ENCODE results near the gene SPATA9. TPM values are rescaled to one million over a fixed set of nuclear protein-coding genes. Genes with fewer than 3 reads are reported as not detected.
"Not testable (repeated sequence)": the region's sequence is repeated elsewhere in the genome, so short reads cannot be mapped to it uniquely, and the experiment has no call there.

SPATA9 gene
- total RNA-seq, 1 experiment from 2014 or later: 0.34 TPM

- no peaks in the 10 kb centered on the region for H3K9me3 Mint-ChIP-seq (ENCODE audit: unreplicated experiment)
- no TSS peak for BruUV-seq (replicated peaks)
- no peak for DNase-seq
- intact Hi-C loops (cut with micrococcal nuclease; ENCODE audit: unreplicated experiment): no loop called here
- CTCF ChIA-PET: no interaction called here
- no peaks in the 10 kb centered on the region for H3K27me3 Mint-ChIP-seq (ENCODE audit: insufficient read depth, unreplicated experiment)
- H3K4me1 Mint-ChIP-seq (ENCODE audit: low read depth, unreplicated experiment): peaks cover 10% of the 10 kb centered on the region
- TF ChIP-seq CTCF (IDR thresholded peaks at IDR 0.05; ENCODE audit: insufficient read depth in 1 of 2, low read depth in 1 of 2, low read length in 1 of 2, severe bottlenecking in 1 of 2, unreplicated experiment in 1 of 2): no peak
- Histone ChIP-seq H3K36me3 (ENCODE audit: control insufficient read depth, insufficient read depth, low read length) (no peaks in the 10 kb centered on the region), H3K4me3 (ENCODE audit: low read depth, low read length) (no peak overlapping the region), H3K27me3 (replicated peaks; ENCODE audit: control insufficient read depth, insufficient read depth, low read length) (no peaks in the 10 kb centered on the region), H3K9me3 (no peaks in the 10 kb centered on the region), H3K4me1 (peaks cover 6% of the 10 kb centered on the region; the same call in 1 of the 2 replicates)
- POLR2A ChIA-PET: no interaction called here
- no peak overlapping the region for H3K4me3 Mint-ChIP-seq (ENCODE audit: unreplicated experiment)
- H3K27ac Mint-ChIP-seq (ENCODE audit: unreplicated experiment): no peak overlapping the region
- no peaks in the 10 kb centered on the region for H3K36me3 Mint-ChIP-seq (ENCODE audit: insufficient read depth, unreplicated experiment)
These were observed 44.2 kb downstream of the SPATA9 start for GRCh38 chr5:95638632-95639031.

DNA sequence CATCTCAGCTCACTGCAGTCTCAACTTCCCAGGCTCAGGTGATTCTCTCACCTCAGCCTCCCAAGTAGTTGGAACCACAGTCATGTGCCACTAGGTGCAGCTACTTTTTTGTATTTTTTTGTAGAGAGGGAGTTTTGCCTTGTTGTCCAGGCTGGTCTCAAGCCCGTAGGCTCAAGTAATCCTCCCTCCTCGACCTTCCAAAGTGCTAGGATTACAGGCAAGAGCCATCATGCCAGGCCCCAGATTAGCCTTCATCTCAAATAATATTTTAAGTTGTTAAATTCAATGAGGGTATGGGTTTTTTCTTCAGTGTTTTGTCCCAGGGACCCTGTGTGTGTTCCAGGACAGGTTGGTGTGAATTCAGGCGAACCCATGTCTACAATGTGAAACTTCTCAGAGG lies 48.7 kb downstream of the SPATA9 start:
- Mint-ChIP-seq H3K27me3 (ENCODE audit: insufficient read depth, unreplicated experiment) (no peaks in the 10 kb centered on the region), H3K9me3 (ENCODE audit: unreplicated experiment) (peaks cover 5% of the 10 kb centered on the region), H3K36me3 (ENCODE audit: insufficient read depth, unreplicated experiment) (no peaks in the 10 kb centered on the region), H3K27ac (ENCODE audit: unreplicated experiment) (no peak overlapping the region), H3K4me1 (ENCODE audit: low read depth, unreplicated experiment) (peaks cover 11% of the 10 kb centered on the region), H3K4me3 (ENCODE audit: unreplicated experiment) (no peak overlapping the region)
- Histone ChIP-seq H3K4me3 (ENCODE audit: low read depth, low read length) (no peak overlapping the region), H3K36me3 (ENCODE audit: control insufficient read depth, insufficient read depth, low read length) (no peaks in the 10 kb centered on the region), H3K27me3 (replicated peaks; ENCODE audit: control insufficient read depth, insufficient read depth, low read length) (no peaks in the 10 kb centered on the region), H3K4me1 (peaks cover 4% of the 10 kb centered on the region; the same call in 1 of the 2 replicates), H3K9me3 (no peaks in the 10 kb centered on the region)
- ChIA-PET CTCF (no interaction called here), POLR2A (interaction anchor here (0.6 kb wide), 1 partner anchor 8 kb away, joined by 3 read pairs; no protein-coding TSS in a partner anchor)
- BruUV-seq (replicated peaks): no TSS peak
- intact Hi-C loops (cut with micrococcal nuclease; ENCODE audit: unreplicated experiment): no loop called here
- DNase-seq: no peak
- TF ChIP-seq CTCF (IDR thresholded peaks at IDR 0.05; ENCODE audit: insufficient read depth in 1 of 2, low read depth in 1 of 2, low read length in 1 of 2, severe bottlenecking in 1 of 2, unreplicated experiment in 1 of 2): no peak

GRCh38 chr5:95633671-95634070 lies 49.1 kb downstream of the SPATA9 start:
- ChIA-PET POLR2A (interaction anchor here (0.6 kb wide), 1 partner anchor 8 kb away, joined by 3 read pairs; no protein-coding TSS in a partner anchor), CTCF (no interaction called here)
- peaks cover 11% of the 10 kb centered on the region for H3K4me1 Mint-ChIP-seq (ENCODE audit: low read depth, unreplicated experiment)
- no peak overlapping the region for H3K4me3 Mint-ChIP-seq (ENCODE audit: unreplicated experiment)
- Histone ChIP-seq H3K9me3 (no peaks in the 10 kb centered on the region), H3K4me3 (ENCODE audit: low read depth, low read length) (no peak overlapping the region), H3K27me3 (replicated peaks; ENCODE audit: control insufficient read depth, insufficient read depth, low read length) (no peaks in the 10 kb centered on the region), H3K4me1 (peaks cover 4% of the 10 kb centered on the region; the same call in 1 of the 2 replicates), H3K36me3 (ENCODE audit: control insufficient read depth, insufficient read depth, low read length) (no peaks in the 10 kb centered on the region)
- peaks cover 6% of the 10 kb centered on the region for H3K9me3 Mint-ChIP-seq (ENCODE audit: unreplicated experiment)
- H3K27me3 Mint-ChIP-seq (ENCODE audit: insufficient read depth, unreplicated experiment): no peaks in the 10 kb centered on the region
- intact Hi-C loops (cut with micrococcal nuclease; ENCODE audit: unreplicated experiment): no loop called here
- no peak overlapping the region for H3K27ac Mint-ChIP-seq (ENCODE audit: unreplicated experiment)
- no peaks in the 10 kb centered on the region for H3K36me3 Mint-ChIP-seq (ENCODE audit: insufficient read depth, unreplicated experiment)
- no TSS peak for BruUV-seq (replicated peaks)
- no peak for DNase-seq
- no peak for TF ChIP-seq CTCF (IDR thresholded peaks at IDR 0.05; ENCODE audit: insufficient read depth in 1 of 2, low read depth in 1 of 2, low read length in 1 of 2, severe bottlenecking in 1 of 2, unreplicated experiment in 1 of 2)

DNA sequence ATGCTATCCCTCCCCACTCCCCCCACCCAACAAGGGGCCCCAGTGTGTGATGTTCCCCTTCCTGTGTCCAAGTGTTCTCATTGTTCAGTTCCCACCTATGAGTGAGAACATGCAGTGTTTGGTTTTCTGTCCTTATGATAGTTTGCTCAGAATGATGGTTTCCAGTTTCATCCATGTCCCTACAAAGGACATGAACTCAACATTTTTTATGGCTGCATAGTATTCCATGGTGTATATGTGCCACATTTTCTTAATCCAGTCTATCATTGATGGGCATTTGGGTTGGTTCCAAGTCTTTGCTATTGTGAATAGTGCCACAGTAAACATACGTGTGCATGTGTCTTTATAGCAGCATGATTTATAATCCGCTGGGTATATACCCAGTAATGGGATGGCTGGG lies 49.8 kb downstream of the SPATA9 start:
- H3K27ac Mint-ChIP-seq (ENCODE audit: unreplicated experiment); H3K27me3 Mint-ChIP-seq (ENCODE audit: insufficient read depth, unreplicated experiment); POLR2A ChIA-PET; H3K36me3 ChIP-seq (ENCODE audit: control insufficient read depth, insufficient read depth, low read length); H3K9me3 ChIP-seq; H3K9me3 Mint-ChIP-seq (ENCODE audit: unreplicated experiment); H3K36me3 Mint-ChIP-seq (ENCODE audit: insufficient read depth, unreplicated experiment); H3K4me1 ChIP-seq; H3K4me3 Mint-ChIP-seq (ENCODE audit: unreplicated experiment); DNase-seq; intact Hi-C loops (cut with micrococcal nuclease; ENCODE audit: unreplicated experiment); H3K4me3 ChIP-seq (ENCODE audit: low read depth, low read length); BruUV-seq (replicated peaks); H3K27me3 ChIP-seq (replicated peaks; ENCODE audit: control insufficient read depth, insufficient read depth, low read length): not testable (repeated sequence)
- CTCF ChIA-PET: interaction anchor here (0.8 kb wide), 1 partner anchor 14 kb away, joined by 3 read pairs; the partner anchor contains the start of gene RFESD
- H3K4me1 Mint-ChIP-seq (ENCODE audit: low read depth, unreplicated experiment): peaks cover 11% of the 10 kb centered on the region

All from Caco-2 (cell line).